Hepatocyte (in vitro differentiated cells): ENCODE results near the gene CGB1. TPM values are rescaled to one million over a fixed set of nuclear protein-coding genes. Genes with fewer than 3 reads are reported as not detected.

Experiments used
- DNase-seq: peaks from one replicate; pipeline ENCODE4 v3.0.0-alpha.2; 2016; ENCODE audit warnings: low spot score
- H2AFZ ChIP-seq: fragments of 200-600 bp; sonication (generic); 2 replicates; pipeline ENCODE4 v1.6.0; 2016; ENCODE audit warnings: antibody characterized with exemption, mild to moderate bottlenecking
- H3K27ac ChIP-seq: fragments of 200-600 bp; sonication (generic); 2 replicates; pipeline ENCODE4 v1.5.1; 2016; ENCODE audit warnings: mild to moderate bottlenecking
- H3K27me3 ChIP-seq: fragments of 200-600 bp; sonication (generic); 2 replicates; pipeline ENCODE4 v1.6.1; 2016
- H3K36me3 ChIP-seq: fragments of 200-600 bp; sonication (generic); replicated peaks from 2 replicates; pipeline ENCODE4 v1.5.1; 2016; ENCODE audit warnings: low read depth; ENCODE audit not compliant: insufficient read depth
- H3K4me1 ChIP-seq: fragments of 200-600 bp; sonication (generic); 2 replicates; pipeline ENCODE4 v1.5.1; 2016; ENCODE audit warnings: mild to moderate bottlenecking, moderate library complexity; ENCODE audit not compliant: insufficient read depth
- H3K4me2 ChIP-seq: fragments of 200-600 bp; sonication (generic); 2 replicates; pipeline ENCODE4 v1.6.0; 2016
- H3K4me3 ChIP-seq: fragments of 200-600 bp; sonication (generic); 2 replicates; pipeline ENCODE4 v1.5.1; 2016; ENCODE audit warnings: mild to moderate bottlenecking
- H3K79me2 ChIP-seq: fragments of 200-600 bp; sonication (generic); 2 replicates; pipeline ENCODE4 v1.6.0; 2017; ENCODE audit warnings: mild to moderate bottlenecking
- H3K9me2 ChIP-seq: fragments of 200-600 bp; sonication (generic); replicated peaks from 2 replicates; pipeline ENCODE4 v1.6.0; 2017; ENCODE audit warnings: mild to moderate bottlenecking; ENCODE audit not compliant: insufficient read depth
- H3K9me3 ChIP-seq: fragments of 200-600 bp; sonication (generic); 2 replicates; pipeline ENCODE4 v1.5.1; 2016; ENCODE audit warnings: low read depth, mild to moderate bottlenecking
- H4K20me1 ChIP-seq: fragments of 200-600 bp; sonication (generic); 2 replicates; pipeline ENCODE4 v1.6.0; 2016; ENCODE audit warnings: mild to moderate bottlenecking; ENCODE audit not compliant: insufficient read depth, poor library complexity, severe bottlenecking
- CTCF ChIP-seq: fragments of 200-600 bp; sonication (generic); IDR thresholded peaks from 2 replicates; pipeline ENCODE4 v1.5.1; 2016; ENCODE audit warnings: antibody characterized with exemption, mild to moderate bottlenecking; ENCODE audit not compliant: poor library complexity
- EZH2 ChIP-seq: fragments of 200-600 bp; sonication (generic); IDR thresholded peaks from 2 replicates; pipeline ENCODE4 v1.6.1; 2016; ENCODE audit warnings: antibody characterized with exemption, mild to moderate bottlenecking, borderline replicate concordance
- EZH2phosphoT487 ChIP-seq: fragments of 200-600 bp; sonication (generic); IDR thresholded peaks from one replicate; pipeline ENCODE4 v1.6.1; 2018; ENCODE audit warnings: antibody characterized with exemption, mild to moderate bottlenecking, low read depth, moderate library complexity; ENCODE audit not compliant: unreplicated experiment, severe bottlenecking
- WGBS: methylation state at CpG from one replicate; pipeline ENCODE4 v1.1.6; 2016; ENCODE audit warnings: low lambda C conversion rate; ENCODE audit errors: missing lambda C conversion rate; 5-methylcytosine and 5-hydroxymethylcytosine counted together
- polyA plus RNA-seq: library from polyadenylated mRNA; unstranded; fragments of >200 nt; fragmentation: Nextera tagmentation; extraction: Ambion mirVana; gene quantifications from 2 replicates; pipeline ENCODE4 v1.2.1, GENCODE V29; 2016
- total RNA-seq: library from RNA; depleted of rRNA; stranded (reverse); fragments of >200 nt; gene quantifications from 2 replicates; pipeline ENCODE4 v1.2.3, GENCODE V29; 2014

The CGB1 gene
- total and polyA plus RNA-seq, 2 experiments from 2014 or later, result 0.52 TPM; not detected in 1

- Histone ChIP-seq H3K27ac (no peak overlapping the region), H3K4me1 (no peaks in the 10 kb centered on the region), H3K36me3 (no peaks in the 10 kb centered on the region), H4K20me1 (no peaks in the 10 kb centered on the region), H3K4me2 (no peak overlapping the region), H2AFZ (no peak overlapping the region), H3K27me3 (no peaks in the 10 kb centered on the region), H3K4me3 (no peak overlapping the region), H3K79me2 (no peaks in the 10 kb centered on the region), H3K9me2 (no peaks in the 10 kb centered on the region), H3K9me3 (no peaks in the 10 kb centered on the region)
- TF ChIP-seq EZH2phosphoT487, result no peak
- no peak for TF ChIP-seq CTCF
- no peak for TF ChIP-seq EZH2
- WGBS, result 94% methylated on average over 17 of the region's 18 CpGs
- DNase-seq, result no peak
Observed at GRCh38 chr19:49010453-49010852, 26.2 kb downstream of the CGB1 start.

- over 99% methylated on average over 13 of the region's 18 CpGs for WGBS
- no peaks in the 10 kb centered on the region for H3K36me3 ChIP-seq
Observed at GRCh38 chr19:49009828-49010227, 26.9 kb downstream of the CGB1 start.

DNA sequence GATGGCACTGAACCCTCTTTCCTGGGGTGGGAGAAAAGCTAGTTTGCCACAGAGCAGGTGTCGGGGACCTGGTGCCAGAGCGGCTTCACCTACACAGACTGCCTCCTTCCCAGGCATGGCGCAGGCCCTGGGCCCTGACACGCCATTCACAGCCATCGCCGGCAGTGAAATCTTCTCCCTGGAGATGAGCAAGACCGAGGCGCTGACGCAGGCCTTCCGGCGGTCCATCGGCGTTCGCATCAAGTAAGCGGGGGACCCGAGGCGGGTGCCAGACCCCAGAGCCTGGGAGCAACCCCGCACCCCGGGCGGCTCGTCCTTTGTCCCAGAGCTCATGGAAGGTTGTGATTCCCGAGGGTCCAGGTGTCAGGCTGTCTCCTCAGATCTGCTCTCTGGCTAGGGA, 29.8 kb downstream of the CGB1 start:
- 98% methylated on average over 22 of the region's 22 CpGs for WGBS
- no peaks in the 10 kb centered on the region for H3K4me1 ChIP-seq
- H3K4me2 ChIP-seq, result no peak overlapping the region
- TF ChIP-seq CTCF (no peak), EZH2phosphoT487 (no peak), EZH2 (no peak)
- no peaks in the 10 kb centered on the region for H3K79me2 ChIP-seq
- H3K27me3 ChIP-seq, result no peaks in the 10 kb centered on the region
- H3K4me3 ChIP-seq, result no peak overlapping the region
- no peaks in the 10 kb centered on the region for H3K9me3 ChIP-seq
- no peak for DNase-seq
- H3K36me3 ChIP-seq, result no peaks in the 10 kb centered on the region
- H3K9me2 ChIP-seq, result no peaks in the 10 kb centered on the region
- no peak overlapping the region for H2AFZ ChIP-seq
- no peaks in the 10 kb centered on the region for H4K20me1 ChIP-seq
- no peak overlapping the region for H3K27ac ChIP-seq

More at GRCh38 chr19:49009828-49010227, 26.9 kb downstream of the CGB1 start:
- Histone ChIP-seq H4K20me1 (no peaks in the 10 kb centered on the region), H3K4me1 (no peaks in the 10 kb centered on the region), H3K9me2 (no peaks in the 10 kb centered on the region), H3K79me2 (no peaks in the 10 kb centered on the region), H3K27me3 (no peaks in the 10 kb centered on the region), H3K4me3 (no peak overlapping the region), H3K4me2 (no peak overlapping the region), H3K9me3 (no peaks in the 10 kb centered on the region), H2AFZ (no peak overlapping the region), H3K27ac (no peak overlapping the region)
- no peak for DNase-seq
- TF ChIP-seq EZH2, result no peak
- no peak for TF ChIP-seq CTCF
- no peak for TF ChIP-seq EZH2phosphoT487
